GM18520 (cell line): ENCODE data around the gene GGTLC1.
A peak's percentile ranks its signal among the peaks of the same experiment; 100 is the strongest.

ENCODE experiments used
- ATAC-seq: cut with Tn5 transposase; IDR thresholded peaks from one replicate; pipeline ENCODE4 v1.9.1; 2021; ENCODE audit not compliant: unreplicated experiment

GGTLC1 gene

DNA sequence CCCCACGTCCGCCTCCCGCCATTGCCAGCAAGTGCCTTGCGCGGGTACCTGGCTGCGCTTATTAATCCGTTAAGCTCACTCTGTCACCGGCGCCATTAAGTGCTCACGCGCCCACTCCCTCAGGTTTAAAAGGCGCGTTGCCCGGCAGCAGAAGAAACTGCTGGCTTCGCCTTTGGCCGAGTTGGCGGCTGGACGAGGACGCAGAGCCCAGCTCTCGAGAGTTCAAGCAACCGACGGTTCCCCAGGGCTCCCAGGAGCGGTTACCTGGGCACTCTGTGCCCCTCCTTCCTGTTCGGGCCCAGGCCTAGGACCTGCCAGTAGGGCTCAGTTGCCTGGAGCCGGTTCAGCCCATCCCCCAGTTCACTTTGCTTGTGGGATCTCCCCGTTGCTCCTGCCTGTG lies at the start of gene GGTLC1:
Gene GGTLC1 (minus strand): TSS at position 219 of the 400 bp plus-strand sequence. CDS start 2,168 bp downstream, outside the sequence.
- ATAC-seq: no peak

DNA sequence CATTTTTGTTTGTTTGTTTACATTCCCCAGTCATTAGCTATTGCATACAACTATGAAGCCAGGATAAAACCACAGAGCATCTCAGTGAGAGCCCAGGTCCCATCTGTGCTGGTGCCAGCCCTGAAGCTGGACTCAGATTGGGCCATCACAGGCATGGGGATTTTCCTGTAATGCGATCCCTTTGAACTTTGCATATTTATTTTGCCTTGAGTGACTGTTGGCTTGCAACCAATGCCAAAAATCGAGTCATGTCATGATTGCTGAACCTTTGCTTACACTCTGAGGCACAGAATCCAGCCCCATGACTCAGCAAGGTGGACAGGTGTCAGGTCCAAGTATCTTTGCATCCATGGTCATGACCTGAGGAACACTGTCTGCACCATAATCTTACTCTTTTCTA lies 46.2 kb upstream of the GGTLC1 start:
- ATAC-seq: no peak

DNA sequence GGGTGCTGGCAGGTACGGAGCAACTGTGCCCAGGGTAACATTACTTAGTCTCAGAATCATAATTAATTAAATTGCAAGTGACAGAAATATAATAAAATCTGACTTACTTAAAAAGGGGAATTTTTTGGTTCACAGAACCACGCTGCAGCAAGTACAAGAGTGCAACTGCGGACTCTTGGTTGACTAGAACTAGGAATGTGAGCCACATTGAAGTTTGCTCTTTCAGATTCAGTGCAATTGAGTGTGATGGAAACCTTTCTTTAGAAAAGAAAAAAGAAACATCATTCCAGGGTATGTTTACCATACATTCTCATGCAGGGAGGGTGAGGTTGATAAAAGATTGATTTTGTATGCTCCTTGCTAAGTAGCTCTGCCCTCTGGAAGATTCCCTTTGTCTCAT lies 45.0 kb upstream of the GGTLC1 start:
- no peak for ATAC-seq

DNA sequence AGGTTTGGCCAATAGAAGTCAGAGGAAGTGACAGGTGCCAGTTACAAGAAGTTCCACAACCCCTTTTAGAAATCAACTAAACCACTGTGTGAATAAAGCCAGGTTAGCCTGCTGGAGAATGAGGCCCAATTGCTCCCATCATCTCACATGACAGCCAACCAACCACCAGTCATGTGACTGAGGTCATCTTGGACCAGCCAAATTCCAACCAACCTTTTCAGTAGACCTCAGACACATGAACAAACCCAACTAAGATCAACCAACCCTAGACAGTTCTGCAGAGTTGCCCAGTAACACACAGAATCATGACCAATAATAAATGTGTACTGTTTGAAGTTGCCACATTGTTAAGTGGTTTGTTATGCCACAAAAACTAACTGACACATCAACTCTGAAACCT lies 44.6 kb upstream of the GGTLC1 start:
- ATAC-seq: no peak

DNA sequence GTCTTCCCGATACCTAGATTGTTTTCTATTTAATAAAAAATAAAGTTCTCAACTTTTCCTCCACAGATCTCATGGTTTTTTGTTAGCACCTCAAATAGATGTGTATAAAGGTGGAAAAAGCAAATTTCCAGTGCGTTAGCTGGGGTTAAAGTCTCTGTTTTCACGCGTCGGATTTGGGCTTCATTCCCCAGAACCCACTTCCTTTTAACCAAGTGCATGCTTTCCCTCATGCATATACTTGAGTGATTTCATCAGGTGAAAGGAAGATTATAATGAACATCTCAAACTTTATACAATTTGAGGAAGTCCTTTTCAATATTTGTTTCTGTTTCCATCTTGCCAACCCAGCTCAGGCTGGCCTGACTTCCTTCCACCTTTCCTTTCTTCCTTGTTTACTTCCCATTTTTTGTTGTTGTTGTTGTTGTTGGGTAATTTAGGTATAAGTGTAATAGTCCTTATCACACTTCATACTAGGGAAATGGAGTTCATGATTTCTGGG lies 43.9 kb upstream of the GGTLC1 start:
- no peak for ATAC-seq

DNA sequence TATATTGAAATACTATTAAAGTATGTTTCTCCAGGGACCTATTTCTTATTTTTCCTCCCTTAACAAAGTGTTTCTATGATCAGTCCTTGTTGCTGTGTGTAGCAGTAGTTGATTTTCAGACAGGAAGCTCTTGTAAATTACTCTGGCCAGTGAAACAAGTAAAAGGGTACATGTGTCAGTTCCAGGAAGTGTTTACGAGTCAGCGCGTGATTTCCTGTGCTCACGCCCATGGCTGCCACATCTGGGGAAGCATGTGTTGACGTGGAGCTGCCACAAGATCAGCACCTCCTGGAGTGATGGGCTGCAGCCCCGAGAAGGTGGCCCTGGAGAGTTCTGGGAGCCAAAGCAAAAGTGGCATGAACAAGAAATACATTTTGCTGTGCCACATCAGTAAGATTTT lies 38.6 kb upstream of the GGTLC1 start:
- peak; percentile 44 for ATAC-seq

DNA sequence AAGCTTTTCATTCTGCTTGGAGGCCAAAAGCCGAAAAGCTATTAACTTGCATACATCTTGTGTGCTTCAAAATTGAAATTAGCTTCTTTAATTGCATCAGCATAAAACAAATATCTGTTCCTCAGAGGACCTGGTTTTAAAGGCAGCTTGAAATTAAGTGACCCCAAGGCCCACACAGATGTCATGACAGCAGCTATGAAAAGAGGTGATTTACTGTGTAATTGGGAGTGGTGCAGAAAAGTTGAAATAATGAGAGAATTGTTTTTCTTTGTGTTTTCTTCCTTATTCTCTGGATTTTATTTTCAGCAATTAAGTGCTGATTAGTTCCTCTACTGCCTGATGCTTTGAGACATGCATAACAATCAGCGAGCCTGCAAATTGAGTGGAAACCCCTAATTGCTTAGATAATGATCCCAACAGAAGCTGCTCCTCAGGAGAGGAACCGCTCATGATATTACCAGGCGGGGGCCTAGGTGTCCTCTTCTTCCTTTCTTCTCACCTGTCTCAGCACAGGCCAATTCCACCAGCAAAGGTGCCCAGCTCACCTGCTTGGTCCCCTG lies 34.1 kb upstream of the GGTLC1 start:
- no peak for ATAC-seq

DNA sequence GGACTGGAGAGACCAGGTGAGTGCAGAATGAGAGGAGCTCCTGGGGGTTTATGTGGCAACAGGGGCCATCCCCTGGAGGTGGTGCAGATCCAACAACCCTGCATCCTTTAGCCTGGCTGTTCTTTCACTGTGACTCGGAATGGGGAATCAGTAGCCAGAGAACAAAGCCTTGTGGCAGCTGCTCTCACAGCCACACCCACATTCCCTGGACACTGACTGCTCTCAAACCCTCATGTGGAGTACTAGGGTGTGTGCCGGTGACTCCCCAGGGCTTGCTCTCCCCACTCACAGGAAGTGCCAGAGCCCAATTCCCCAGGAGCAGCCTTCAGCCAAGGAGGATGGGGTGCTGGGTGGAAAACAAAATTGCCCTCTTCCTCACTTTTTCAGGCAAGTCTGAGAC lies 30.2 kb upstream of the GGTLC1 start:
- ATAC-seq: no peak

DNA sequence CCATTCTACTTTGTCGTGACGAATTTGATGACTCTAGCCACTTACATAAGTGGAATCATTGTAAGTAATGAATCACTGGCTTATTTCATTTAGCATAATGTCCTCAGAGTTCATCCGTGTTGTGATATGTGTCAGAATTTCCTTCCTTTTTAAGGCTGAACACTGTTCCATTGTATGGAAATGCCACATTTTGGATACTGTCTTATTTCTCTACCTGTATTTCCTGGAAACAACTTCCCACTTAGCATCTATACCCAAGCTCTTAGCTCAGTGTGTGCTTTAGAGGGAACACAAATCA lies 28.8 kb upstream of the GGTLC1 start:
- no peak for ATAC-seq

DNA sequence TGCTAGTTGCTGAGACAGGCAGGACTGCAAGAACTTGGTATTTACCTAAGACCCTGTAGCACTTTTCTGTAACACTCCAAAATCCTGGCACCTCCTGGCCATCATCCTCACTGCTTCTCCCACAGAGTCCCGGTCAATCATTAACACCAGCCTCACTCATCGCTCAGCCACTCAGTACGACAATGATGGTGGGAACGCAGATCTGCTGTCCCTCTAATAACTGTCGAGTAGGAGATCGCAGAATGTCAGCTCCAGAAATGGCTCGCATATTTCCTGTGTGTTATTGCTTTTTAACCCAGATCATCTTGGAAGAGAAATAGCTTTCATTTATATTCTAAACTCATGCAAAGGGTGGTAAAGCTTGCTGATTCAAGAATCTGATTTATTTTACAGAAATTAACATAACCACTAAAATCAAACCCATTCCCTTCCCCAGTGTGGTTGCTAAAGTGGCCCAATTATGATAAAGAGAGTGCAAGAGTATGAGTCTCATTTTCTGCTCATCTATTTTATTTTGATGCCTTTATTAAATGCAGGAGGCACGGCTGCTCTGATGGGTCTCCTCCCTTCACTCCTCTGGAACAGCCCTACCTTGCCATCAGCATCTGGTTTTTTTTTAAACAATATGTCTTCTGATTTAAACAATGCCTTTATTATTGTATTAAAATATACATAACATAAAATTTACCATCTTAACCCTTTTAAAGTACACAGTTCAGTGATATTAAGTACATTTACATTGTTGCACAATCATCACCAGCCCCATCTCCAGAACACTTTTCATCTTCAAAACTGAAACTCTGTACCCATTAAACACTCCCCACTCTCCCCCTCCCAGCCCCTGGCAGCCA lies 28.3 kb upstream of the GGTLC1 start:
- ATAC-seq: no peak

DNA sequence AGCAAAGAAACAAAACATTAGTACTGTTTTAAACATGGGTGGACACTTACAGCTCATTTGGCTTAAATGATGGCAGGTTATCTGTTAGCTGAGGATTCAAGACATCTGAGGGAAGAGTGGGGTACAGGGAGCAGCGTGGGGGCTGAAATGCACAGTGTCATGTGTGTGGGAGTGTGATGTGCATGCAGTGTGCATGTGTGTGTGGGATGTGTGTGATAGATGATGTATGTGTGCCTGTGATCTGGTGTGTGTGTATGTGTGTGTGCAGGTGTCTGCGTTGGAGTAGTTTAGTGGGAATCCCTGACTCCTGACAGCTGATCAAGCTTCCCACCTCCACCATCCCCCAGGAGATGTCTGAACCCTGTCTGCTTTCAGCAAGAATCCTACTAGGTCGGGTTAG lies 25.4 kb upstream of the GGTLC1 start:
- no peak for ATAC-seq

DNA sequence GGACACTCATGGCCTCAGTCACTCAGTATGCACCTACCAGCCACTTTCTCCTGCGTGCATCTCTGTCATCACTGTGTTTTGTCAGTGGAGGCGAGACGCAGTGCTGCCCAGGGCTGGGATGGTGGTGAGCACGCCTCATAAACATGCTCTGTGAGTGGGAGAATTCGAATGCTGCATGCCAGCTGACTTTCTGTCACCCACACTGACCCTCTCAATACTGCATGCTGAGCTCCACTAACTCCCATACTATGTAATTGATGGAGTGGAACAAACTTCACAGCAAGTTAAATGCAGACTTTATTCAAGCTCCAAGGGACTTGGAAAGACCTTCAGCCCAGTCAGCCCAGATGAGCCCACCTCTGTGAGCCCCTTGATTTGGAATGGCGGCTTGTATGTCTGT lies 22.7 kb upstream of the GGTLC1 start:
- no peak for ATAC-seq

DNA sequence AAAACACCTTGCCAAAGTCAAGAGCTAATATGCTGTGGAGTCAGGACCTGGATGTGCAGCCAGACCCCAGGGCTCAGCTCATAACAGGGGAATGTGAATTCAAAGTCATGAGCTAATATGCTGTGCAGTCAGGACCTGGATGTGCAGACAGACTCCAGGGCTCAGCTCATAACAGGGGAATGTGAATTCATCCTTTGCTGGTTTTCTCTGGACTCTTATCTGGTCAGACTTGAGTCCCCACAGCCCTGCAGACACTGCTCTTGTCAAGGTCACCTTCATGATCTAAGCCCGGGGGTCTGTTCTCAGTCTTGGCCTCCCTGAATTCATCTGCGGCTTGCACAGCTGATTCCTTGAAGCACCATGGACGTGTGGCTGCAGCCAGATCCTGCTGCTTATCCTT lies 19.2 kb upstream of the GGTLC1 start:
- ATAC-seq: no peak

DNA sequence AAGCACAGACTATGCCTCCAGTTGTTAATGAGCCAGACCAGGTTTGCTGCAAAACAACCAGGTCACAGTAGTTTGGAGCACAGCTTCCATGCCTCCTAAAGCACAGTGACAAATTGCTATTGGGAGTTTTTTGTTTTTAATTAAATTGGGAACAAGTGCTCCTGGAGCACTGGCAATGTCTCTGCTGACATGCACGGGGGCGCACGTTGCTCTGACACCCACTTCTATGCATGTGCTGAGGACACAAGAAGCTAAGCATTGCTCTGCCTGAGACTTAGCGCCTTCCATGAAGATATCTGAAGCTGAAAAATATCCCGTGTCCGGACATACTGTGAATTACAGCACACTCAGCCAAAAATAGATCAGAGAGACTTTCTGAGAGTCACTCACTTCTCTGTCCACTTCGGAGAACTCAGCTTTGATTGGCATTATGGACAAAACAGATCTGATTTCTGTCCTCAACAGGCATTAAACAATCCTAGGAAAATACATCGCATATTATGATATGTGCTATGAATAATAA lies 18.6 kb upstream of the GGTLC1 start:
- ATAC-seq: no peak

DNA sequence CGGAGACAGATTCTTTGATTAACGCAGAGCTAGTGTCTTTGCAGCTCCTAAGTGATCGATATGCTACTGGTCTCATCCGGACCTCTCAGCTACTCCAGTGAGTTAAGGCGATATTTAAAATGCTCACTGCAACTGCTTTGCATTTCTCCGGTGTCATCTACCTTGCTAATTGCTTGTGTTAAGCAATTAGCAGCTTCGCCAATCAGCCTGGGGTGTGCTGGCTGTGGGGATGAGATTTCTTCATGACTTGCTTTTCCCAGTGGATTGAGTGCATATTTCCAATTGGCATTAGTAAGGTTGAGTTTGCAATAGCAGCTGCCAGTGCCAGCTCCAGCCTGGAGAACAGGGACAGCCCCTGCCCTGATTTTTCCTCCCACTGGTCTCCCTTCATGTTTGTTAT lies 18.0 kb upstream of the GGTLC1 start:
- no peak for ATAC-seq

DNA sequence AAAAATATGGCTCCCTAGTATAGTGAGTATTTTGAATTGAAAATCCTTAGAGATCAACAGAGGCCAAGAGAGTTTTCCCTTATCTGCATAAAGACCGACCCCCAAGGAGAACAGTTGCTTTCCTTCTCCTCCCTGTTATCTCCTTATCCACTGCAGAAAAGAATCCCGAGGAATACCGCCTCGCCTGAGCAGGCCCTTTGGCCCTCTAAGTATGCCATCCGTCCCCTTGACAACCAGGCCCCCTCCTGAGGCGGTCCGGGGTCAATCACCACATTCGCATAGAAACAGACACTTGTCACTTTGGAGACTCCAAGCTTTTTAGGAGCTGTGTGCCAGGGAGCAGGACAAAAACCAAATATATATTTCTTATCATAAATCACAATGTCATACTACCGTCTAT lies 15.9 kb upstream of the GGTLC1 start:
- no peak for ATAC-seq

DNA sequence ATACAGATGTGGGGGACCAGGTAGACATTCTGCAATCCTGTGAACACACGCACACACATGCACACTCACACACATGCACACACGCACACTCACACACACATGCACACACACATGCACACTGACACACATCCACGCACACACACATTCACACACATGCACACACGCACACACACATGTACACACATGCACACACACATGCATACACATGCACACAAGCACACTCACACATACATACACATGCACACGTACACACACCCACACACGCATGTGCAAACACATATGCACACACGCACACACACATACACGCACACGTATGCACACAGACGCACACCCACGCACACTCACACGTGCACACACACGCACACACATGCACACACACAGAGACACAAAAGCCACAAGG lies 14.3 kb upstream of the GGTLC1 start:
- no peak for ATAC-seq

DNA sequence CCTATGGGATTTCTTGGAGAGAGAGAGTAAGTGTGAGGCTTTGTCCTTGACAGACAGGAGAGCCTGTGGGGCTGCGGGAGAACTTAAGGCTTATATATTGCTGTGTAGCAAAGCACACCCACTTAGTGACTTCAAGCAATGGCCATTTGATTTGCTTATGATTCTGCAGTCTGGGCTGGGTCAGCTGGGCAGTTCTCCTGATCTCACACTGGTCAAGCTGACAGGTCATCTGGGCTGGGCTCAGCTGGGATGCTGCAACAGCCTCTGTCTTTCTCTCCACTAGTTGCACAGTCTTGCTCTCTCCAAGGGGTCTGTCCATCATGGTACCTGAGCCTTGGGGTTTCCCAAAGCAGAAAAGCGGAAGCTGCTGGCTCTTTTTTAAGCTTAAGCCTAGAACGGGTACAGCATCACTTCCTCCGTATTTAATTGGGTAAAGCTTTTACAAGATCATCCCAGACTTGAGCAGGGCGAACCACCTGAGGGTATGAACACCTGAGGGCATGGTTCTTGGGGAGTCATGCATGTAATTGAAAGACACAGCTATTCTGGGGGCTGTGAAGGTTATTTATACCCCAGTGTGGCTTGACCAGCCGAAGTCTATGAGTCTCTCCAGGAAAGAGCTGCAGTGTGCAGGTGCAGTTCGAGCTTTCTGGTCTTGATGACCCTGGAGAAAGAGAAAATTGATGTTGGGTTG lies 13.3 kb upstream of the GGTLC1 start:
- no peak for ATAC-seq

DNA sequence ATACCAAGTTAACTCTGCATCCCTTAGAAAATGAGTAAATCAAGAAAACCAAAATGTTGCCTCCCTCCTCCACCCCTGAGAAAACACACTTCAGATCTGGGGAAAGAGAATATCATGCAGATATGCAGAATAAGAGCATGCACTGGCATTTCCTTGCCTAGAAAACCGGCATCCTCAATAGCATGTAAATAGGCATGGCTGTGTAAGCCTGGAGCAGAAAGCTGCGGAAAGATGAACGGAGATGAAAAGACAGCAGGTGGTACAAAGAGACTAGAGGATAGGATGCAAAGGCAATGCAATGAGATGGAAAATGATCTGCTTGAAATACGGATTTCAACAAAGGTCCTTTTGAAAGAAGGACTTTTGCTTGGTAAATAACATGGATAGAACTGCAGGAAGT lies 10.3 kb upstream of the GGTLC1 start:
- no peak for ATAC-seq

DNA sequence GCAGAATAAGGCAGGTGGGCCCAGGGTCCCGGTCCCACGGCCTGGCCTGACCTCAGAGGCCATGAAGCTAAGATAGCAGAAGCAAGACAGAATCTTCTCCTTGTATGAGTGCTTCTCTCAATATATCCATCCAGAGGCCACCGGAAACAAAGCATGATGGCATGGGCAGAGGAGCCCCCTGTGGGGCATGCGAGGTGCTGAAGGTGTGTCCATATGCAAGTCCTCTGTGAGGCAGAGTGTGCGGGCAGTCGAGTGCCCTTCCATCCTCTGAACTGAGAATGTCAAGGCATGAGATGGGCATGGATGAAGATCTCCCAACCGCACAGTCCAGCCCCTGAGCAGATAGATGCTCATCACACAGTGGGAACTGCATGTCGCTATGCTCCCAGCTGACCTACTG lies 9.8 kb upstream of the GGTLC1 start:
- no peak for ATAC-seq

DNA sequence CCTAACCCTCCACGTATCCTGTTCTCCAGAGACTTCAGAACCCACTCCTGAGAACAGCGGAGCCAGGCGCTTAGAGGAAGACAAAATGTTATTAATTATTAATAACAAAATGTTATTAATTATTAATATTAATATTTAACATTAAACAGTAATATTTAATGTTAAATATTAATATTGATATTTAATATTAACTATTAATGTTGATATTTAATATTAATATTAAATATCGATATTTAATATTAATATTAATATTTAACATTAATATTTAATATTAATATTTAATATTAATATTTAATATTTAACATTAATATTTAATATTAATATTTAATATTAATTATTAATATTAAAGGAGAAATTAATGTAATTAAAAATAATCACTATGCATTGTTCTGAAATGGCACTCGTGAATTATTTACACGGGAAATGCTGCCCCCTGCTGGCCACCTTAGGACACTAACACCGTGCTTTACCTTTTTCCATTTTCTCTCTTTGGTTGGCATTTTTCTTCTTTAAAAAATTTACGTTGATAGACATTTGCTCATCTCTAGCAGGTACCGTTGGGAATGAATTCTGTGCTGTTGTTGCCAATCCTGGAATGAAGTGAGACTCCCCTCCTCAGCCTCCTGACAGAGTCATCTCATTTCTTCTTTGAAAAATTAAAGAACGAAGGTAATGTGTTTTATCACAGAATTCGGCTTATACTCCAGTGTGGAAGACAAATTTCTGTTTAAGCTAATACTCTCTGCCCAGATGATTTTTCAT lies 7.5 kb upstream of the GGTLC1 start:
- no peak for ATAC-seq
